GM18526 (cell line): ENCODE measurements around the gene ESYT3.

Experiments
- POLR2A ChIP-seq: IDR thresholded peaks from 3 replicates; pipeline ENCODE4 v1.6.1; 2011; ENCODE audit not compliant: insufficient read length; ENCODE audit errors: extremely low read depth

Gene ESYT3

DNA sequence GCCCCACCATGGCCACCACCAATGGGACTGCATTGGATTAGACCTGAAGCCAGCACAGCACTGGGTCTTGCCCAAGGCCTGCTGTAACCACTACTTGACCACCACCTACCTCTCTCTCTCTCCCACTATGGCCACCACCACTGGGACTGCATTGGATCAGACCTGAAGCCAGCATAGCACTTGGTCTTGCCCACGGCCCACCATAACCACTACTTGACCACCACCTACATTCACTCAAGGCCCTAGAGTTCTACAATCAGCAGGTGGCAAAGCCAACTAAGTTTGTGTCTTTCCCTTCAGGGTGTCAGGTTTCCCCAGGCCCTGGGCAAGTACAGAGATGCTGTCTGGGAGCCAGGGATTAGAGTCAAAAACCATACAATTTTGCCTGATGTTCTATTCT, 57.6 kb downstream of the ESYT3 start:
- TF ChIP-seq POLR2A: no peak

DNA sequence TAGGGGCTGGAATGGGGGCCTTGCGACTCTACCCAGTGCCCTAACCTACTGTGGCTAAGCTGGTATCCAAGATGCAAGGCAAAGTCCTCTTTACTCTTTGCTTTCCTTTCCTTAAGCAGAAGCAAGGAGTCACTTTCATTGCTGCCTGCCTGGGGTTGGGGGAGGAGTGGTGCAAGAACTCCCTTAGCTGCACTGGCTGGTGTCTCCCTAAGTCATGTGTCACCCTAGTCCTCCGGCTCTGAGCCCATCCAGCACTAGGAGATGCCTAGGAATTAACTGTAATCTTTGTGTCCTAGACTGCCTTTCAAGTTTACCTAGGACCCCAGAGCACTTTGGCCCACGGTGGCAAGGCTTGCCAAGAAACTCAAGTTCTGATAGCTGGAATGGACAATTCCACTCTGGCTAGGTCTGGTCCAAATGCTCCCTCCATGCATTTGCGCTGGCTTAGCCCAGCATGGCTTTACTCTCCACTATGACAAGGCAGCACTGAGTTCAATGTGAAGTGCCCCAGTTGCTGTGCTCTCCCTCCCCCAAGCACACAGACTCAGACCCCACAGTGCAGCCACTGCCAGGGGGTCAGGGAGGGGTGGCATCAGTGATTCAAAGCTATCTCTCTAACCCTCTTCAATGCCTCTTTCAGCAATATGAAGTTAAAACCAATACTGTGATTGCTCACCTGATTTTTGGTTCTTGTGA, 58.7 kb downstream of the ESYT3 start:
- no peak for TF ChIP-seq POLR2A

DNA sequence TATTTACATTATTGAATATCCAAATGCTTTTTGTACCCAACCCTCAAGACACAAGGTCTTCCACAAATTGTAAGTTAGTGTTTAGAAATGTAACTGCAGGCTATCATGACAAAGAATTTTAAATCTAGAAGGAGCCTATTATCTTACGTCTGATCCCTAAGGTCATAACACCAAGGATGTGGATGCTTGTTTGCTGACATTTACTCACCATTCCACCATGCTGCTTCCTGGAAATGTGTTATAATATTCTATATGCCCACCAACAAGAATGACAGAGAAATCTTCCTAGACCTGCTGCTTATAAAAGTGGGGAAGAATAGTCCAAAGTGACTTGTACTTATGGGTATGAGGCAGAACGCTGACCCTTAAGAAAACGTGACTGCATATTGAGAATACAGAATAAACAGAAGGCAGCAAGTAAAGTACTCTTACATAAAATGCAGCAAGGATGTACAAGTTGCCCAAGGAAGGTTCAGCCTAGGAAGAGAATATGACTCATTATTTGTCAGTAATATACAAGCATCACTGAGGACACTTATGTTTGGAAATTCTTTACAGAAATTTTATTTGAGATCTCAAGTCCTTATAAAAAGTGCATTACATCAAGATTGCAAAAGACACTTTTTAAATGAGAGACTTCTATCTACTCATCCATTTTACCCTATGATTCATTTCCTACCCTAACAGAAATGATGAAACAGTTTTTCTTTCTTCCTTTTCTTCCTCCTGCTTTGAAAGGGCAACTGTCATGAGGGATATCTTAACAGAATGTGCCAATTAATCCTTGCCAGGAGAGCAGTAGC, 59.6 kb downstream of the ESYT3 start:
- no peak for TF ChIP-seq POLR2A

DNA sequence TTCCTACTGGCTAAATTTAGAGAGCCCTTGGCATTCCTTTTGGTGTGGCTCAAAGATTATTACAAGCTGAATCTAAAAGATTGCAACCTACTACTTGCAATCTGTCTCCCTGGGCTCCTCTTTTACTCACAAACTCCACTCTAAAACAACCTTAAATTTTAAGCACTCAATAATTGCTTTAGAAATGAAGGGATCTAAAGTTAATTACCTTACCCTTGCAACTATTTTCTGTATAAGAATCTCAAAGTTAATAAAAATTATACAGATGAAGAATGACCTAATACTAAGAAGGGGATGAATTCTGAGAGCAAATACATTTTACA, 60.2 kb downstream of the ESYT3 start:
- TF ChIP-seq POLR2A: no peak

DNA sequence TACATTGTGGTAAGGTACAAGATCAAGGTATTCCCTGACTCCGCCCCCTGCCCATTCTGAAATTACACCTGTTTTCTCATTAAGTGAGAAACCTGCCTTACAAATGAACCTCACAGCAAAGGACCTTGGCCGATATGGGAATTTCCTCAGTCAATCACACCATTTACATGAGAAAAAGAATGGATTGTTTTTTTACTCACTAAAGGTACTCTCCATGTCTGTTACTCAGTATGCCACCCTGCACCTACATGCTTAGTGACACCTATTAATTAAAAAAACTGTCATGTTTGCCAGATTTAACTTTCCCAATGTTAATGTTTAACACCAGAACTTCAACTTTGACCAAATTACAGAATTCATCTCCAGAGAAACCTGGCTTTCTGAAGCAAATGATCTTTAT, 62.0 kb downstream of the ESYT3 start:
- no peak for TF ChIP-seq POLR2A

DNA sequence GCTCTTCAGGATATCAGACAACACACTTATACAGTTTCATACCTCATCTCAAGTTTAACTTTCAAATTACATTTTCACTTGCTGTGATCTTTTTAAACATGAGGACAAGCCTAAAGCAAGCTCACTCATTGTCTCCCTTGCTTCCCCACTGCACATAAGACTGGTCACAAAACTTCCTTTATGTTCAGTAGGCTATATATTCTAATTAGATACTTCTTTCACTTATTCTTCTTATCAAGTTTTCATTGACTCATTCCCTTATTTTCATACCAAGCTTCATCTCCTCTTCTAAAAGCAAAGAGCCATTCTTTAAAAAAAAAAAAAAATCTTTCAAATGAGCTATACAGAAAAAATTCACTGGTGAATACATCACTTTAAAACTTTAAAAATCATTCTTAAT, 62.6 kb downstream of the ESYT3 start:
- TF ChIP-seq POLR2A: no peak

DNA sequence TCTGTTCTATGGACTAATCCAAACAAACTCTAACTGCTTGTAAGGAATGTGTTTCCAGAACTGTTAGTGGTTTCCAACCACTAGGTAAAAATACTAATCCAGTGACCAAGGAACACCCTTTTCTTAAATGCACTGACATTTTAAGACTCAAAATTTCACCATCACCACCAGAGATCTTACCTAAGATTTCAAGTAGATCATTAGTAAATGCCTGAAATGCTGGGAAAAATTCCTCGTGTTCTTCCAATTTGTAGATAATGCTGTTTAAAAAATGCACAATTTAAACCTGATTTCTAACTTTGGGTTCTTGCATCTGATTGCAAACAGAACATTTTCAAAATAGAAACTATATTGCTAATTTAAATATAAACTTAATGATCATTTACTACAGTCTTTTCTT, 63.4 kb downstream of the ESYT3 start:
- no peak for TF ChIP-seq POLR2A

DNA sequence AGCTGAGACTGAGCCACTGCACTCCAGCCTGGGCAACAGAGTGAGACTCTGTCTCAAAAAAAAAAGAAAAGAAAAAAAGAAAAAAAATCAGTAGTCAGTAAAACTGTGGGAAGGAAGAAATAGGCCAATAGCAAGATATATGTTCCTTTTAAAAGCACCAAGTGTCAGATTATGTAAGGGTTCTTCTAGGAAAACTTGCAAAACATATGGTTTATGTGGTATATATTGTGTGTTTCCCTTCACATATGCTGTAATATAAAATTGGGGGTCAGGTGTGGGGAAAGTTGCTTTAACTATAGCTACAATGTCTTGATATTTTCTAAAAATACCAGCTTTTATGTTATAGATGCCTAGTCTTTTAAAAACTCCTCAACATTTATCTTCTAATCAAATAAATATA, 64.6 kb downstream of the ESYT3 start:
- no peak for TF ChIP-seq POLR2A

DNA sequence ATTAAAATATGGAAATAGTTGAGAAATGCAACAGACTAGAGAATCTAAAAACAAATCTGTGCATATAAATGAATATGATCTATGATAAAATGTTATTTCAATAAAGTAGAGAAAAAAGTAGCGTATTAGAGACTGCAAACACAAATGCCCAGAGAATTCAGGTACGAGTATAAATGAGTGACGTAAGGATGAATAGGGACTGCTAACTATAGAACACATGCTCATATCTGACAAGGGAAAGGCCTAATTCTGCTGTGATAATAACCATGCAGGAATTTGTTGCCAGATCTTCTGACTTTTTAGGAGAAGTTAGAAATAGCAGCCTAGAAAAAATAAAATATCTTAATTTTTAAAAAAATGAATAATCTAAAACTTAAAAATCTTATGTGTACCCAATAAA, 73.1 kb downstream of the ESYT3 start:
- TF ChIP-seq POLR2A: no peak

DNA sequence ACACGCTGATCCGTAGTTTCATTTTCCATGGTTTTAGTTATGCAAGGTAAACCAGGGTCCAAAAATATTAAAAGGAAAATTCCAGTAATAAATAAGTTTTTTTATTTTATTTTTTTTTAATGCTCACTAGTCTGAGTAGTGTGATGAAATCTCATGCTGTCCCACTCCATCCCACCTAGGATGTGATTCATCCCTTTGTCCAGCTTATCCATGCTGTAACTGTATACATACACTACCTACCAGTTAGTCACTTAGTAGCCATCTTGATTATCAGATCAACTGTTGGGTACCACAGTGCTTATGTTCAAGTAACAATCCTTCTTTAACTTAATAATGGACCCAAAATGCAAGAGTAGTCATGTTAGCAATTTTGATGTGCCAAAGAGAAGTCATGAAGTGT, 75.2 kb downstream of the ESYT3 start:
- no peak for TF ChIP-seq POLR2A

DNA sequence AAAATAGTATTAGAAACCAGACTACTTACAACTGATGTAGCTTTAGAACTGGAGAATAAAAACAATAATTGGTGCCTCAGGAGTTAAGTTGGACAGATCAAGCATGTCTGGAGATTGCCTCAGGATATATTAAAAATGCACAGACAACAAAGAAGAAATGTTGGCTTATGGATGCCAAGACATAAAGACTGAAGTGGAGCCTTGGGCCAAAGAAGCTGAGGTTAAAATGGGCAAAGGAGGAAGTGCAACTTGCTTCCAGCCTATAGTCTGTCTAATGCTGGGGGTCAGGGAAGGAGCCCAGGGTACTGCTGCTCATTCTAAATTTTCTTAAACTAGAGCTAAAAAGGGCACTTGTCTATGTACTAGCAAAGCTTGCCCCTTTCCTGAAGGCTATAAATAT, 77.5 kb downstream of the ESYT3 start:
- no peak for TF ChIP-seq POLR2A

DNA sequence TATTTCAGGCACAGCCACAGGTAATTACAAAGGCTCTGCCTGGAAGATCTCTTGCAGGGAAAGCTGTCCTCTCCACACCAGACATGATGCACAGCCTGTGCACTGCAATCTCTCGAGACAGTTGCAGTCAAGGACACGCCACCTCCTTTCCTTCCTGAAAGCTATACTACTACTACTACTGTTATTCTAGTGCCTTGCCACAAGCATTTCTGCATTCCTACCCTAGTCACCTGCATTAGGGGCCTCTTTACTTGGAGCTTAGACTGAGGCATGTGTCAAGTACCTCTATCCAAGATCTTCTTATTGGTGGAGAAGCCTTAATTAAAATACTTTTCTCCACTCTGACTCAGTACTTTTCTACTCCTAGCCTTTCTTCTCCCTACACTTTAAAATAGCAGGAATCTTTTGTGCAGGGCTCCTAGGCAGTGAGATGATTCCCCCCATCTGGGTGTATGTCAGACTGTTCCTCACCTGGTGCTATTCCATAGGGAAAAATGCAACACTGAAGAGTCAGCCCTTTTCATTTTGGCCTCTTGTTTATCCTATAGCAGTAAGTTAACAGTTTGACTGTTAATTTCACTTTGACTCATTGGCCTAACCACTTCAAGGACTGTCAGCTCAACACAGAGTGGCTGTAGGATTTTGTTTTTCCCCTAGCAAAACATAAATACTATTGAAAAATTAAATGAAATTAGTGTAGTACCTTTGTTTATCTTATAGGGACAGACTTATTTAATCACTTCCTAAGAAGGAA, 78.9 kb downstream of the ESYT3 start:
- no peak for TF ChIP-seq POLR2A
